Loucy (cell line): Measurements from ENCODE around the gene CLTA.

Experiments used
- CTCF ChIP-seq: fragments of 200-600 bp; sonication (generic); conservative IDR thresholded peaks from 2 replicates; pipeline ENCODE4 v1.5.1; 2014; ENCODE audit warnings: mild to moderate bottlenecking, antibody characterized with exemption, low read length
- EZH2phosphoT487 ChIP-seq: fragments of 200-600 bp; IDR thresholded peaks from 2 replicates; pipeline ENCODE4 v1.6.1; 2018; ENCODE audit warnings: antibody characterized with exemption, mild to moderate bottlenecking, moderate library complexity, borderline replicate concordance

- TF ChIP-seq EZH2phosphoT487 (no peak), CTCF (no peak)
Observed at GRCh38 chr9:36213387-36213786, 22.7 kb downstream of the CLTA start.
